Brain microvascular endothelial cell (primary cell): ENCODE results near the gene WDPCP.

ENCODE experiments used
- DNase-seq: peaks from one replicate; pipeline ENCODE4 v3.0.0-alpha.2; 2020
- H3K27ac ChIP-seq: fragments of 250-450 bp; sonication (Bioruptor Pico); 2 replicates; pipeline ENCODE4 v1.5.1; 2020; ENCODE audit warnings: mild to moderate bottlenecking, moderate library complexity
- H3K27me3 ChIP-seq: fragments of 250-450 bp; sonication (Bioruptor Pico); replicated peaks from 2 replicates; pipeline ENCODE4 v1.5.1; 2020; ENCODE audit warnings: mild to moderate bottlenecking
- H3K36me3 ChIP-seq: fragments of 250-450 bp; sonication (Bioruptor Pico); replicated peaks from 2 replicates; pipeline ENCODE4 v1.5.1; 2020; ENCODE audit warnings: mild to moderate bottlenecking
- H3K4me3 ChIP-seq: 2 replicates; pipeline ENCODE4 v1.5.1; 2011; ENCODE audit warnings: low read depth, mild to moderate bottlenecking, control low read depth, low read length, moderate library complexity
- CTCF ChIP-seq: IDR thresholded peaks from 2 replicates; pipeline ENCODE4 v1.5.1; 2011; ENCODE audit warnings: low read depth, mild to moderate bottlenecking, moderate library complexity, low read length, control low read depth, inconsistent platforms; ENCODE audit errors: missing control alignments
- in situ Hi-C: cut with HindIII; loops from 2 replicates; pipeline ENCODE4 v1.10.0; 2017; ENCODE audit warnings: low sequenced_read_pairs, low pct_ligation_motif_present

WDPCP gene

GRCh38 chr2:63500398-63500797 is 87.9 kb downstream of the WDPCP start:
- Histone ChIP-seq H3K27ac (no peak overlapping the region), H3K4me3 (no peak overlapping the region), H3K27me3 (no peaks in the 10 kb centered on the region), H3K36me3 (no peaks in the 10 kb centered on the region)
- no peak for TF ChIP-seq CTCF
- no peak for DNase-seq
- in situ Hi-C loops = no loop called here

GRCh38 chr2:63497576-63497975 is 90.7 kb downstream of the WDPCP start:
- Histone ChIP-seq H3K27ac (no peak overlapping the region), H3K4me3 (no peak overlapping the region), H3K27me3 (no peaks in the 10 kb centered on the region), H3K36me3 (no peaks in the 10 kb centered on the region)
- TF ChIP-seq CTCF = no peak
- DNase-seq = no peak
- in situ Hi-C loops = no loop called here

GRCh38 chr2:63494968-63495367 is 93.3 kb downstream of the WDPCP start:
- TF ChIP-seq CTCF = no peak
- DNase-seq = no peak
- H3K4me3 ChIP-seq = no peak overlapping the region
- no peaks in the 10 kb centered on the region for H3K27me3 ChIP-seq
- H3K36me3 ChIP-seq = no peaks in the 10 kb centered on the region
- in situ Hi-C loops = no loop called here
- H3K27ac ChIP-seq = no peak overlapping the region

GRCh38 chr2:63494100-63494499 is 94.2 kb downstream of the WDPCP start:
- Histone ChIP-seq H3K36me3 (no peaks in the 10 kb centered on the region), H3K4me3 (no peak overlapping the region), H3K27ac (no peak overlapping the region), H3K27me3 (no peaks in the 10 kb centered on the region)
- in situ Hi-C loops = no loop called here
- TF ChIP-seq CTCF = no peak
- no peak for DNase-seq

- in situ Hi-C loops = no loop called here
- DNase-seq = peak; percentile 39
- Histone ChIP-seq H3K27ac (no peak overlapping the region), H3K27me3 (no peaks in the 10 kb centered on the region), H3K4me3 (no peak overlapping the region), H3K36me3 (no peaks in the 10 kb centered on the region)
- peak; percentile 86 for TF ChIP-seq CTCF
These were observed 100.1 kb downstream of the WDPCP start for GRCh38 chr2:63488118-63488713.

- Histone ChIP-seq H3K36me3 (no peaks in the 10 kb centered on the region), H3K27me3 (no peaks in the 10 kb centered on the region), H3K4me3 (no peak overlapping the region), H3K27ac (no peak overlapping the region)
- TF ChIP-seq CTCF = no peak
- no peak for DNase-seq
- in situ Hi-C loops = no loop called here
These were observed 101.4 kb downstream of the WDPCP start for GRCh38 chr2:63486861-63487290.
